ENCODE measurements around the gene IZUMO1.
"Not testable (repeated sequence)": the region's sequence is repeated elsewhere in the genome, so short reads cannot be mapped to it uniquely, and the experiment has no call there.

IZUMO1 gene

GRCh38 chr19:48711106-48711662, 35.5 kb downstream of the IZUMO1 start:
- no peak for DNase-seq

DNA sequence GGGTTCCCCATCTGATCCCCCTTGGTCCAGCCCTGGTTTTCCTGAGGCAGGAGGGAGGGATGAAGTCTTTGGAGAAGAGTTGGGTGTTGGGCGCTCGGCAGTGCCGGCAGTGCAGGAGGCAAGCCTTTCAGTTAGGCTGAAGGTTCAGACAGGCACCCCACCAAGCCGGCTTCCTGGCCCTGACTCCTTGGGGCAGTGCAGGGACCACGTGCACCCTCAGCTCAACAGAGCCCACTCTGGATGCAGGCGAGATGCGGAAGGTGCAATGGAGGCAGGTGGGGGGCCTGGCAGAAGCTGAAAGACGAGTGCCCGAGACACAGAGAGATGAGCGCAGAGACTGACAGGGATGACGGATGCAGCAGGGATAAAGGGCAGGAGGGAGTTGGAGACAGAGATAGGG, 38.2 kb downstream of the IZUMO1 start:
- DNase-seq = no peak

GRCh38 chr19:48705431-48705830, 41.3 kb downstream of the IZUMO1 start:
- DNase-seq = no peak

- DNase-seq = no peak
These were observed 43.4 kb downstream of the IZUMO1 start for GRCh38 chr19:48703316-48703715.

- DNase-seq = no peak
These were observed 44.0 kb downstream of the IZUMO1 start for GRCh38 chr19:48702701-48703100.

DNA sequence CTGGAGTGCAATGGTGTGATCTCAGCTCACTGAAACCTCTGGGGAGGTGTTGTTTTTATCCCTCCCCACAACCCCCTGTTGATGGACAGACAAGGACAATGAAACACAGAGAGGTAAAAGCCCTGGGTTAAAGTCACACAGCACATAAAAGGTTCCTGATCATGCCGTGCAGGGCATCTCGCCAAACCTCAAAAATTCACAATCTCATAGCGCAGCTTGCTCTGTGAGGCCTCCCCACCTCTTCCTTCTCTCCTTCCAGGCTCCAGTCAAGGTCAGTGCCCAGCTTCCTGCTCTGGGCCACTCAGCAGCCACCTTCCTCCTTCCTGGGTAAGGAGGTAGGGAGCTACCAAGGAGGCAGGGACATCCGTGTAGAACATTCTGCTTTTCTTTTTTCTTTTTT, 48.7 kb downstream of the IZUMO1 start:
- DNase-seq = peak; percentile 92

- DNase-seq = peak; percentile 40
These were observed 50.2 kb downstream of the IZUMO1 start for GRCh38 chr19:48696353-48697010.

DNA sequence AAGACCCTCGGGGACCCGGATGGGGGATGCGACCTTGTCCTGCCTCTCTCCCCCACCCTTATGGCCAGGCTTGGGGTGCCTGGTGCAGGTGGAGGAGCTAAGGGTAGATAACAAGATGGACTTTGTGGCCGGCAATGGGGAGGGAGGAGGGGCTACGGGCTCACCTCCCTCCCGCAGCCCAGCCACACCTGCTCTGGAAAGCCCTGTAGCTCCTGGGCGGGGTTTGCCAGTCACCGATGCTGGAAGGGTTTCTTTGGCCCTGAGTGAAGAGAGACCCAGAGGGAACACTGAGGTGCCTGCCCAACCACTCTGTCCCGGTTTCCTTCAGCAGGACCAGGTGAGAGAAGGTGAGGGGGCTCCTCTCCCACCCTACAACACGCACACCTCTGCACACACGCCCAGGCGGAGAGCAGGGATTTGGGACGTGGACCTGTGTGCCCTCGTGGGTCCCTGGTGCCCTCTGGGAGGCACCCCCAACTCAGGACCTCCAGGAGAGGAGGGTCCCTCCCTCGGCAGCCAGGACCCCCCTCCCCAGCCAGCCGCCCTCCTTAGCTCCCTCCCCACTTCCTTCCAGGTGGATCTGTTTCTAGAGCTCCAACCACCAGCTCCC, 50.9 kb downstream of the IZUMO1 start, which contains the start of gene FUT2:
Gene FUT2 (plus strand): TSS at position 229 of the 610 bp plus-strand sequence. CDS start 6,986 bp downstream, outside the sequence.
- no peak for DNase-seq

- DNase-seq = not testable (repeated sequence)
These were observed 53.1 kb downstream of the IZUMO1 start for GRCh38 chr19:48693629-48694028.

Data from hematopoietic multipotent progenitor cell treated with erythropoietin and hydrocortisone succinate and interleukin-3 and kit ligand, for 4 days (in vitro differentiated cells).